Measurements from ENCODE around the gene FYN. TPM values are rescaled to one million over a fixed set of nuclear protein-coding genes. Genes with fewer than 3 reads are reported as not detected.

Gene FYN
- total RNA-seq, 2 donors from 2014 or later: 55.5 to 72.5 TPM

DNA sequence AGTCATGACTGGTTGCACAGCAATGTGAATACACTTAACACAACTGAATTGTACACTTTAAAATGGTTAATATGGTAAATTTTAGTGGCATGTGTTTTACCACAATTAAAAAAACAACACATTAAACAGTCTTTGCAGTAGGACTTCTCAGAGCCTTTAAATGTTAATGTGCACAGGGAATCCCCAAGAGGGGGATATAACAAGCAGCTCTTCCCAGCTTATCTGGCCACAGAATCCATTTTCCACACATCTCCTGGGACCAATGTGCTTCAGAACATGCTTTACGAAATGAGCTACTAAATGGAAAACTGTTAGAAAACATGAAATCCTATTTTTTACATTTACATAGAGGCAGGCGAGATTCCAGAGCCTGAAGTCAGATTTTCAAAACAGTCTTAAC is 44.4 kb downstream of the FYN start:
- Histone ChIP-seq H3K9me3 (no peaks in the 10 kb centered on the region), H3K27ac (no peak overlapping the region), H3K4me1 (ENCODE audit: control insufficient read depth in 1 of 2, low read depth in 2 of 2) (peaks cover under 1 to 27% of the 10 kb centered on the region in 2 donors), H3K36me3 (no peaks in the 10 kb centered on the region), H3K4me3 (no peak overlapping the region), H3K27me3 (replicated peaks; ENCODE audit: insufficient read depth) (no peaks in the 10 kb centered on the region)
- no peak for DNase-seq (ENCODE audit: low spot score)
- no peak for ATAC-seq (ENCODE audit: insufficient number of reproducible peaks, low FRiP score, low read depth)
- TF ChIP-seq, protein P1, sequence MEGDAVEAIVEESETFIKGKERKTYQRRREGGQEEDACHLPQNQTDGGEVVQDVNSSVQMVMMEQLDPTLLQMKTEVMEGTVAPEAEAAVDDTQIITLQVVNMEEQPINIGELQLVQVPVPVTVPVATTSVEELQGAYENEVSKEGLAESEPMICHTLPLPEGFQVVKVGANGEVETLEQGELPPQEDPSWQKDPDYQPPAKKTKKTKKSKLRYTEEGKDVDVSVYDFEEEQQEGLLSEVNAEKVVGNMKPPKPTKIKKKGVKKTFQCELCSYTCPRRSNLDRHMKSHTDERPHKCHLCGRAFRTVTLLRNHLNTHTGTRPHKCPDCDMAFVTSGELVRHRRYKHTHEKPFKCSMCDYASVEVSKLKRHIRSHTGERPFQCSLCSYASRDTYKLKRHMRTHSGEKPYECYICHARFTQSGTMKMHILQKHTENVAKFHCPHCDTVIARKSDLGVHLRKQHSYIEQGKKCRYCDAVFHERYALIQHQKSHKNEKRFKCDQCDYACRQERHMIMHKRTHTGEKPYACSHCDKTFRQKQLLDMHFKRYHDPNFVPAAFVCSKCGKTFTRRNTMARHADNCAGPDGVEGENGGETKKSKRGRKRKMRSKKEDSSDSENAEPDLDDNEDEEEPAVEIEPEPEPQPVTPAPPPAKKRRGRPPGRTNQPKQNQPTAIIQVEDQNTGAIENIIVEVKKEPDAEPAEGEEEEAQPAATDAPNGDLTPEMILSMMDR (IDR thresholded peaks at IDR 0.05): no peak

DNA sequence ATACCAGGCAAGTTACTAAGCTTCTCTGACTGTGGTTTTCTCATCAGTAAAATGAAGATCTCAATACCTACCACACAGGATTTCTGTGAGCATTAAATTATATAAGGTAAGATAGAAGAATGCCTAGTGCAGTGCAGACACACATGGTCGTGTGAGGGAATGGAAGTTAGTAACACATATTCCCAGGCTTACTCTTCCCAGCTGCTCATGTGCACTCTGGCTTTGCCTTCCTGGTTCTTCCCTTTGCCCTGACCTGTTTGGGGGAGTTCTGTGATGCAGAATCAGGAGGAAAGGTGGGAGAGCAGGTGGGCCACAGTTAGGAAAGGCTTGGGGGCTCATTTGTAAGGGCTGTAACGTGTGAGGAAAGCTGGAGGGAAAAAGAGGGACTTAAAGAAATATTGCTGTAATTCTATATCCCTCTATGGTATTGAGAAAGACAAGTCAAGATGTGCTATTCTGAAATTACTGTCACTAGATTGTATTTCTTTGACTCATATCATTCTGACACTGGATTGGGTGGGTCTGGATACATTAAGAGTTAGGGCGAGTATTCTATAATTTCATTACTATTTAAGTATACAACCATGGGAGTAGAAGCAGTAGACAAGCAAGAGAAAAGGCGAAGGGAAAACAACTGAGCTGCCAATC is 47.7 kb downstream of the FYN start:
- peaks cover 5 to 25% of the 10 kb centered on the region in 2 donors for H3K4me1 ChIP-seq (ENCODE audit: control insufficient read depth in 1 of 2, low read depth in 2 of 2)
- H3K36me3 ChIP-seq: no peaks in the 10 kb centered on the region

DNA sequence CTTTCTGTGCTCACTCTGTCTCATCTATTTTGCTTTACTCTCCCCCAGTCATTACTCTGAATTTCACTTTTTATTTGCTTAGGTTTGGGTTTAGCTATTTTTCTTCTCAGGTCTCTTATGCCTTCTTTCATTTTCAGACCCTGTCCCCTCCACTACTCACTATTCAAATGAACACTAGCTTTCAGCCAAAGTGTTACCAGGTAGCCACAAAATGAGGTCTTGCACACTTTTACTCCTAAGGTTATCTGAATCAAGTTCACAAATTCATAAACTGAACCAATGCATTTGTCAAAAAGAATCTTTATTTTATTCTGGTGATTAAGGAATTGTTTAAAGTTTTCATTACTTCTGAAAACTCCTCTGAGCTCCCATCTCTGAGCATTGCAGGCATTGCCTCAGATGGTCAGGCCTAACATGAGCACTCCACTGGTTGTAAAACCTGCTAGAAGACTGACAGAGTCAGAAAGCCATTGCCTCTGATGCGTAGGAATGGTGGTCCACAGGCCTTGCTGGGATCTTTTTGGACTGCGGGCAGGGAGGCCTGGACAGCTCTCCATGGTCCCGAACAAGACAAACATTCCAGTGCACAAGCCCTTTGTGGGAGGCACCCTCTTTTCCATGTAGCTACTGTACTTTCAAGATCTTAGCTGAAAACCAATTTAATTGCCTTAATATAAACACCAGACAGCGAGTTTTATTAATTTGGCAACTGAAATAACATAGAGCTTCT is 48.5 kb downstream of the FYN start:
- Histone ChIP-seq H3K4me3 (no peak overlapping the region), H3K27me3 (replicated peaks; ENCODE audit: insufficient read depth) (no peaks in the 10 kb centered on the region), H3K27ac (no peak overlapping the region), H3K36me3 (no peaks in the 10 kb centered on the region), H3K9me3 (no peaks in the 10 kb centered on the region), H3K4me1 (ENCODE audit: control insufficient read depth in 1 of 2, low read depth in 2 of 2) (peaks cover 5 to 25% of the 10 kb centered on the region in 2 donors)
- ATAC-seq (ENCODE audit: insufficient number of reproducible peaks, low FRiP score, low read depth) (no peak), DNase-seq (ENCODE audit: low spot score) (no peak)
- TF ChIP-seq, protein P1 (IDR thresholded peaks at IDR 0.05): no peak

More for the DNA sequence above, 47.7 kb downstream of the FYN start:
- no peaks in the 10 kb centered on the region for H3K9me3 ChIP-seq
- ATAC-seq (ENCODE audit: insufficient number of reproducible peaks, low FRiP score, low read depth) (no peak), DNase-seq (ENCODE audit: low spot score) (no peak)
- no peak overlapping the region for H3K27ac ChIP-seq
- TF ChIP-seq, protein P1 (IDR thresholded peaks at IDR 0.05): no peak
- no peaks in the 10 kb centered on the region for H3K27me3 ChIP-seq (replicated peaks; ENCODE audit: insufficient read depth)
- no peak overlapping the region for H3K4me3 ChIP-seq

DNA sequence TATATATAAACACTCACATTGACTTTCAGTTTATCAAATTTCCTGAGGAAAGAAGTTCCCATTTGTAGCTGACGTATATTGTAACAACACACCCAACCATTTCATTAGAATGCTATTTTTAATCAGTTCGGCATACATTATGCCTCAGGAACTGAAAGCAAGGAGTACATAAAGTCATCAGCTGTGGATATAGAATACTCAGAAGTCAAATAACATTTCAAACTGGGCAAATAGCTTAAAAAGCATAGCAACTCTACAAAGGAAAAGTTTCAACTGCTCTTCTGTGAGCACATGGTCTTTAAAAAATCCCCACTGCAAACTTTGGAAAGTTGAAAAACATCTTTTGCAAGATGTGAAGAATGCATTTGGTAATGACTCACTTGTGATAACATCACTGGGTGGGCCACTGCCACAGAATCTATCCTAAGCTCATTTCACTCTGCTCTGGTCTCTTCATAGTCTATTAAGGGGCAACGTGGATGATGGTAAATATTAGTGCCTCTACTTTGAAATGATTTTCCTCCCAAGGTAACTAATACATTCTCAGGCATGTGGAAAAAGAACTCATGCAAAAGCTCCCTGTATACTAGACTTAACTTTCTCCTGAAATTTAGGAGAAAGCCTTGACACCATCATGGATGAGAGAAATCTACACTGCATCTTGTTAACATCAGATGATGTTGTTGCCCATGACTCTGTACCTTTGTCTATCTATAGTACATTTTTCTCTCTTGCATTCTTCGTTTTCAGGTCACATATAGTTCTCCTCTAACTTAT is 49.2 kb downstream of the FYN start:
- H3K9me3 ChIP-seq: no peaks in the 10 kb centered on the region
- DNase-seq (ENCODE audit: low spot score) (no peak), ATAC-seq (ENCODE audit: insufficient number of reproducible peaks, low FRiP score, low read depth) (peak; percentile 79)
- no peaks in the 10 kb centered on the region for H3K27me3 ChIP-seq (replicated peaks; ENCODE audit: insufficient read depth)
- H3K4me1 ChIP-seq (ENCODE audit: control insufficient read depth in 1 of 2, low read depth in 2 of 2): peaks cover 5 to 25% of the 10 kb centered on the region in 2 donors
- TF ChIP-seq, protein P1 (IDR thresholded peaks at IDR 0.05): no peak
- peak overlapping the region; percentile 10 for H3K4me3 ChIP-seq
- H3K27ac ChIP-seq: peak overlapping the region in 1 of 2 donors; percentile 17
- no peaks in the 10 kb centered on the region for H3K36me3 ChIP-seq

DNA sequence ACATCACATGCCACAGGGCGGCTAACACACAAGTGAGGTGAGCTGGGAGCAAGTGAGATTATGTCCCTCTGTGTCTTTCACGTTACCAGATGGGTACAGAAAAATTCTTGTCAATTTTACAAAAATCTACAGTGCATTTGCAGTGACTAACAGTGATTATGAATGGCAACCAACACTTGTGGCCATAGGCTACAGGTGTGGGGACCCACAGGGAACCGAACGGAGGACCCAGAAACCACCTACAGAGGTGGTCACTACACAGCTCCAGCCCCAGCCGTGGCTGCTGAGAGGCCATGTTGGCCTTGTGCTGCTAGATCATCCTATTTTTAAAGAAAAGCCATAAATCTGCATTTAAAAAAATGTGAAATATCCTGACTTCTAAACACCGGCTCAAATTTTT is 50.2 kb downstream of the FYN start:
- Histone ChIP-seq H3K36me3 (no peaks in the 10 kb centered on the region), H3K4me3 (no peak overlapping the region), H3K27me3 (replicated peaks; ENCODE audit: insufficient read depth) (no peaks in the 10 kb centered on the region), H3K9me3 (no peaks in the 10 kb centered on the region), H3K4me1 (ENCODE audit: control insufficient read depth in 1 of 2, low read depth in 2 of 2) (peaks cover 5 to 25% of the 10 kb centered on the region in 2 donors), H3K27ac (no peak overlapping the region)
- TF ChIP-seq, protein P1 (IDR thresholded peaks at IDR 0.05): no peak
- ATAC-seq (ENCODE audit: insufficient number of reproducible peaks, low FRiP score, low read depth): no peak
- DNase-seq (ENCODE audit: low spot score): no peak

Data from thoracic aorta (tissue), 2 donors.